ENCODE results near the gene SEPTIN5. TPM values are rescaled to one million over a fixed set of nuclear protein-coding genes. Genes with fewer than 3 reads are reported as not detected.

SEPTIN5 gene
- total and polyA plus RNA-seq, 9 of the 15 experiments (the other 6 are each of a cell fraction or from before 2014, with no cell fraction given): 0.03 to 195 (median 119) TPM

DNA sequence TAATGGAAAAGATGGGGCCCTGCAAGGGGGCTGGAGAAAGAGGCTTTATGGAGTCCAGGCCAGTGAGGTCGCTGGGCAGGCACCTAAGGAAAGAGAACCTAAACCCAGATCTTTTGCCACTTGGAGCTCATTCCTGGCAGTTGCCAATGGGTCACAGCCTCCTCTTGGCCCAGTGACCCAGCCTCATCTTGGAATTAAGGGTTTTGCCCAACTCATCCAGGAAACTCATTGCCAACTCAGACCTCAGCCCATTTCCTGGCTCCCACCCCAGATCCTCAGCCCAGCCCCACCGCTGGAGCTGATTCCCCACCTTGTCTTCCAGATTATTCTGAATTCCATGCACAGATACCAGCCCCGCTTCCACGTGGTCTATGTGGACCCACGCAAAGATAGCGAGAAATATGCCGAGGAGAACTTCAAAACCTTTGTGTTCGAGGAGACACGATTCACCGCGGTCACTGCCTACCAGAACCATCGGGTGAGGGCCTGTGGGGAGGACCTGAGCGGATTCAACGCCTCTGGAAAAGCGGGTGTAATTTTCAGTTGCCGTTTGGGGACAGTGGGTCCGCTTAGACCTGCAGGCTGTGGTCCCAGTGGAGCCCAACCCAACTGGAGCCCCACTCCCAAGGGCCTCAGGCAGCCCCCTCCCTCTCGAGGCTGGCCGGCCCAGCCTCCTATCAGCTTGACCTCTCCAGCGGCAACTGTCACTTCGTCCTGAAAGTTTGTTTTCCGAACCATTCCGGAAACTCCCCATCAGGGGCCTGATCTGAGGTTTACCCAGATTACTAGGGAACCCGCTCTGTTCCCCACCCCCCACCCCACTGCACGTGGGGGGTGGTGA is 50.6 kb downstream of the SEPTIN5 start (continued):
- TF ChIP-seq, protein P1, sequence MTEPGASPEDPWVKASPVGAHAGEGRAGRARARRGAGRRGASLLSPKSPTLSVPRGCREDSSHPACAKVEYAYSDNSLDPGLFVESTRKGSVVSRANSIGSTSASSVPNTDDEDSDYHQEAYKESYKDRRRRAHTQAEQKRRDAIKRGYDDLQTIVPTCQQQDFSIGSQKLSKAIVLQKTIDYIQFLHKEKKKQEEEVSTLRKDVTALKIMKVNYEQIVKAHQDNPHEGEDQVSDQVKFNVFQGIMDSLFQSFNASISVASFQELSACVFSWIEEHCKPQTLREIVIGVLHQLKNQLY (CRISPR knock-in tag; conservative IDR thresholded peaks at IDR 0.05): no peak
- TF ChIP-seq TBL1XR1 (IDR thresholded peaks at IDR 0.05; ENCODE audit: low read length in 2 of 2) (0 out of 4 replicates have a peak, but pooled peaks of 1 of the 2 experiments have one; percentile 9), ETV6 (IDR thresholded peaks at IDR 0.05; ENCODE audit: borderline replicate concordance in 1 of 2, low read depth in 2 of 2, low read length in 1 of 2) (0 out of 4 replicates have a peak, but pooled peaks of 1 of the 2 experiments have one; percentile 53), ETV6 (CRISPR knock-in tag; IDR thresholded peaks at IDR 0.05; ENCODE audit: borderline replicate concordance) (no peak), FOXJ2 (tag; IDR thresholded peaks at IDR 0.05) (no peak), CTBP1 (IDR thresholded peaks at IDR 0.05; ENCODE audit: borderline replicate concordance) (no peak), ZNF444 (CRISPR knock-in tag; IDR thresholded peaks at IDR 0.05) (no peak), ARID2 (IDR thresholded peaks at IDR 0.05) (no peak), KAT8 (IDR thresholded peaks at IDR 0.05; ENCODE audit: low read depth) (no peak), CREB3L1 (IDR thresholded peaks at IDR 0.05; ENCODE audit: borderline replicate concordance, low read depth) (0 out of 2 replicates have a peak, but pooled peaks have one; percentile 36), GATAD2A (IDR thresholded peaks at IDR 0.05) (no peak), ZNF436 (CRISPR knock-in tag; IDR thresholded peaks at IDR 0.05) (no peak), ZBTB34 (CRISPR knock-in tag; IDR thresholded peaks at IDR 0.05) (no peak), HDAC1 (IDR thresholded peaks at IDR 0.05) (peak in 1 of 2 experiments; percentile 10; a peak in 1 of 4 replicates), TAF15 (IDR thresholded peaks at IDR 0.05; ENCODE audit: low read depth, low read length) (no peak), HIVEP1 (CRISPR knock-in tag; IDR thresholded peaks at IDR 0.05) (no peak), HSF4 (CRISPR knock-in tag; IDR thresholded peaks at IDR 0.05; ENCODE audit: borderline replicate concordance) (0 out of 2 replicates have a peak, but pooled peaks have one; percentile 53), ZFPM2 (CRISPR knock-in tag; IDR thresholded peaks at IDR 0.05) (no peak), CBX1 (IDR thresholded peaks at IDR 0.05; ENCODE audit: low read depth) (no peak), POLR2G (IDR thresholded peaks at IDR 0.05; ENCODE audit: low read depth, low read length) (no peak)
- TF ChIP-seq, protein P2, sequence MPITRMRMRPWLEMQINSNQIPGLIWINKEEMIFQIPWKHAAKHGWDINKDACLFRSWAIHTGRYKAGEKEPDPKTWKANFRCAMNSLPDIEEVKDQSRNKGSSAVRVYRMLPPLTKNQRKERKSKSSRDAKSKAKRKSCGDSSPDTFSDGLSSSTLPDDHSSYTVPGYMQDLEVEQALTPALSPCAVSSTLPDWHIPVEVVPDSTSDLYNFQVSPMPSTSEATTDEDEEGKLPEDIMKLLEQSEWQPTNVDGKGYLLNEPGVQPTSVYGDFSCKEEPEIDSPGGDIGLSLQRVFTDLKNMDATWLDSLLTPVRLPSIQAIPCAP (CRISPR knock-in tag; IDR thresholded peaks at IDR 0.05; ENCODE audit: borderline replicate concordance): no peak
- TF ChIP-seq, protein P3, sequence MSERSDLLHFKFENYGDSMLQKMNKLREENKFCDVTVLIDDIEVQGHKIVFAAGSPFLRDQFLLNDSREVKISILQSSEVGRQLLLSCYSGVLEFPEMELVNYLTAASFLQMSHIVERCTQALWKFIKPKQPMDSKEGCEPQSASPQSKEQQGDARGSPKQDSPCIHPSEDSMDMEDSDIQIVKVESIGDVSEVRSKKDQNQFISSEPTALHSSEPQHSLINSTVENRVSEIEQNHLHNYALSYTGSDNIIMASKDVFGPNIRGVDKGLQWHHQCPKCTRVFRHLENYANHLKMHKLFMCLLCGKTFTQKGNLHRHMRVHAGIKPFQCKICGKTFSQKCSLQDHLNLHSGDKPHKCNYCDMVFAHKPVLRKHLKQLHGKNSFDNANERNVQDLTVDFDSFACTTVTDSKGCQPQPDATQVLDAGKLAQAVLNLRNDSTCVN (CRISPR knock-in tag; IDR thresholded peaks at IDR 0.05): no peak
